ENCODE measurements around the gene LRTM2.

- TF ChIP-seq EZH2phosphoT487 (IDR thresholded peaks at IDR 0.05; ENCODE audit: insufficient read depth, low read depth) (no peak), EZH2 (IDR thresholded peaks at IDR 0.05; ENCODE audit: insufficient read depth, poor library complexity, severe bottlenecking) (no peak)
Observed at GRCh38 chr12:1828856-1829255, 8.5 kb downstream of the LRTM2 start.
